ENCODE measurements around the gene TTC12. TPM values are rescaled to one million over a fixed set of nuclear protein-coding genes. Genes with fewer than 3 reads are reported as not detected.

TTC12 gene
- total and polyA plus RNA-seq, 9 donors: 8.1 to 32.5 (median 25.8) TPM

- no peak overlapping the region for H3K27ac ChIP-seq
- no peaks in the 10 kb centered on the region for H3K36me3 ChIP-seq
- no peak overlapping the region for H3K4me3 ChIP-seq
- no peaks in the 10 kb centered on the region for H3K27me3 ChIP-seq
- no peak for TF ChIP-seq CTCF (IDR thresholded peaks at IDR 0.05)
- no peak for TF ChIP-seq POLR2A (IDR thresholded peaks at IDR 0.05)
- no peak for TF ChIP-seq EP300 (IDR thresholded peaks at IDR 0.05)
- no peak for DNase-seq
- H3K9me3 ChIP-seq: no peaks in the 10 kb centered on the region
- intact Hi-C loops (cut with DNase I): no loop called here
- H3K4me1 ChIP-seq (ENCODE audit: insufficient read depth): no peaks in the 10 kb centered on the region
- 96 to 97% (median 97%) methylated on average over 1 of the region's 1 CpG for WGBS, 3 donors
Measured at GRCh38 chr11:113334183-113334582, 19.8 kb downstream of the TTC12 start.

- intact Hi-C loops (cut with DNase I): no loop called here
- Histone ChIP-seq H3K27me3 (no peaks in the 10 kb centered on the region), H3K4me1 (ENCODE audit: insufficient read depth) (no peaks in the 10 kb centered on the region), H3K9me3 (no peaks in the 10 kb centered on the region), H3K27ac (no peak overlapping the region), H3K36me3 (no peaks in the 10 kb centered on the region), H3K4me3 (no peak overlapping the region)
- 69 to 76% (median 70%) methylated on average over 4 of the region's 4 CpGs for WGBS, 3 donors
- no peak for DNase-seq
- no peak for TF ChIP-seq EP300 (IDR thresholded peaks at IDR 0.05)
- no peak for TF ChIP-seq POLR2A (IDR thresholded peaks at IDR 0.05)
- no peak for TF ChIP-seq CTCF (IDR thresholded peaks at IDR 0.05)
Measured at GRCh38 chr11:113338730-113339129, 24.3 kb downstream of the TTC12 start.

DNA sequence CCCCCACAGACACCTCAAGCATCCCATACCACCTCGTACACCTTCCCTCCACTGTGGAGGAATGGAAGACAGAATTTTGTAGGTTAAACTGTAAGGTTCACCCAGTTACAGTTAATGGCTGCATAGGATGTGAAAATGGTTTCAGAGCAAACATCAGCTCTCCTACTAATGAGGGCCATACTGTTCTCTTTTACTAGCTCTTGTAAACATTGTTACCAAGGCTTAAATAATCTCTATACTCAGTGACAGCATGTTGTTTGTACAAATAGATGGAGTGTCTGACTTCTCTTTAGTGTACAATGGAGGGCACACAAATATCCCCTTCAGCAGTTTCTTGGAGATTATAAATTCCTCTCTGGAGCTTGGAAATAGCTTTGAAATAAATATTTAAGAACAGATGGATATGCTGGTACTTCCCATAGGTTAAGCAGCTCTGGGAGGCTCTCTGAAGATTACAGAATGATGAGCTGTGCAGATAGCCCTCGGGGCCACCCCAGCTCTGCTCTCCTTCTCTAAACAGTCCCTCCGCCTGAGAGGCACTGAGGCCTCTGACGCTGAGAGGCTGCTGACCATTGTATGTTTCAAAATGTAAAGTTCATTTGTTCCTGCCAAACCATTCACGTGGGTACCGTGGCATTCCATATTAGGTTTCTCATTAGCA, 25.7 kb downstream of the TTC12 start:
- no peaks in the 10 kb centered on the region for H3K9me3 ChIP-seq
- no peak overlapping the region for H3K4me3 ChIP-seq
- H3K36me3 ChIP-seq: no peaks in the 10 kb centered on the region
- no peaks in the 10 kb centered on the region for H3K27me3 ChIP-seq
- intact Hi-C loops (cut with DNase I): no loop called here
- 84 to 85% (median 85%) methylated on average over 6 of the region's 6 CpGs for WGBS, 3 donors
- no peaks in the 10 kb centered on the region for H3K4me1 ChIP-seq (ENCODE audit: insufficient read depth)
- no peak for TF ChIP-seq POLR2A (IDR thresholded peaks at IDR 0.05)
- TF ChIP-seq CTCF (IDR thresholded peaks at IDR 0.05): no peak
- TF ChIP-seq EP300 (IDR thresholded peaks at IDR 0.05): no peak
- no peak overlapping the region for H3K27ac ChIP-seq
- DNase-seq: no peak

GRCh38 chr11:113341388-113342165, 27.2 kb downstream of the TTC12 start:
- Histone ChIP-seq H3K4me1 (ENCODE audit: insufficient read depth) (no peaks in the 10 kb centered on the region), H3K36me3 (no peaks in the 10 kb centered on the region), H3K27me3 (no peaks in the 10 kb centered on the region), H3K4me3 (no peak overlapping the region), H3K9me3 (no peaks in the 10 kb centered on the region), H3K27ac (no peak overlapping the region)
- WGBS, 3 donors: 88 to 92% (median 91%) methylated on average over 10 of the region's 10 CpGs
- no peak for DNase-seq
- intact Hi-C loops (cut with DNase I): no loop called here
- no peak for TF ChIP-seq EP300 (IDR thresholded peaks at IDR 0.05)
- no peak for TF ChIP-seq POLR2A (IDR thresholded peaks at IDR 0.05)
- no peak for TF ChIP-seq CTCF (IDR thresholded peaks at IDR 0.05)
